ENCODE measurements around the gene TEX10.

DNA sequence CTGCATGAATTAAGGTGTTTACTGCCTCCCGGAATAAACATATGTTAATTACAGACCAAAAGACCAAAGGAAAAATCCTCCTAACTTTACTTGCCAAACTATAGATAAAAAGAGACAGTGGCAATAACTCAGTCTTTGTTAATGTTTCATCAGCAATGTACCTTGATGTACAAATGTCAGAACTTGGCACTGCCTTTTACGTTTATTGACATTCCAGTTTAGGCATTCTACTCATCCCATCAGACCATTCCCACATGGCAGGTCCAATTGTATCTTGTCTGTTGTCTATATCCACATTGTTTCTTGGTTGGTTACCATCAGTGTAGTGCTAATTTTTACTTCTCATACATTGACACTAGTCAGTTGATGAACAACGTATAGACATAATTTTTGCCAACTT, 85.5 kb downstream of the TEX10 start:
- TF ChIP-seq, protein P1, sequence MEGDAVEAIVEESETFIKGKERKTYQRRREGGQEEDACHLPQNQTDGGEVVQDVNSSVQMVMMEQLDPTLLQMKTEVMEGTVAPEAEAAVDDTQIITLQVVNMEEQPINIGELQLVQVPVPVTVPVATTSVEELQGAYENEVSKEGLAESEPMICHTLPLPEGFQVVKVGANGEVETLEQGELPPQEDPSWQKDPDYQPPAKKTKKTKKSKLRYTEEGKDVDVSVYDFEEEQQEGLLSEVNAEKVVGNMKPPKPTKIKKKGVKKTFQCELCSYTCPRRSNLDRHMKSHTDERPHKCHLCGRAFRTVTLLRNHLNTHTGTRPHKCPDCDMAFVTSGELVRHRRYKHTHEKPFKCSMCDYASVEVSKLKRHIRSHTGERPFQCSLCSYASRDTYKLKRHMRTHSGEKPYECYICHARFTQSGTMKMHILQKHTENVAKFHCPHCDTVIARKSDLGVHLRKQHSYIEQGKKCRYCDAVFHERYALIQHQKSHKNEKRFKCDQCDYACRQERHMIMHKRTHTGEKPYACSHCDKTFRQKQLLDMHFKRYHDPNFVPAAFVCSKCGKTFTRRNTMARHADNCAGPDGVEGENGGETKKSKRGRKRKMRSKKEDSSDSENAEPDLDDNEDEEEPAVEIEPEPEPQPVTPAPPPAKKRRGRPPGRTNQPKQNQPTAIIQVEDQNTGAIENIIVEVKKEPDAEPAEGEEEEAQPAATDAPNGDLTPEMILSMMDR (tag by site-specific recombination; IDR thresholded peaks at IDR 0.05), result no peak
- TF ChIP-seq ZSCAN23 (tag by site-specific recombination; IDR thresholded peaks at IDR 0.05) (no peak), ZEB2 (tag by site-specific recombination; IDR thresholded peaks at IDR 0.05) (no peak), HOXC10 (CRISPR knock-in tag; IDR thresholded peaks at IDR 0.05) (no peak)
- TF ChIP-seq, protein P2, sequence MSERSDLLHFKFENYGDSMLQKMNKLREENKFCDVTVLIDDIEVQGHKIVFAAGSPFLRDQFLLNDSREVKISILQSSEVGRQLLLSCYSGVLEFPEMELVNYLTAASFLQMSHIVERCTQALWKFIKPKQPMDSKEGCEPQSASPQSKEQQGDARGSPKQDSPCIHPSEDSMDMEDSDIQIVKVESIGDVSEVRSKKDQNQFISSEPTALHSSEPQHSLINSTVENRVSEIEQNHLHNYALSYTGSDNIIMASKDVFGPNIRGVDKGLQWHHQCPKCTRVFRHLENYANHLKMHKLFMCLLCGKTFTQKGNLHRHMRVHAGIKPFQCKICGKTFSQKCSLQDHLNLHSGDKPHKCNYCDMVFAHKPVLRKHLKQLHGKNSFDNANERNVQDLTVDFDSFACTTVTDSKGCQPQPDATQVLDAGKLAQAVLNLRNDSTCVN (tag by site-specific recombination; optimal IDR thresholded peaks at IDR 0.05), result no peak
